Fibroblast of mammary gland (primary cell): ENCODE data around the gene NEDD4L.

ENCODE experiments used
- DNase-seq: peaks from one replicate; pipeline ENCODE4 v3.0.0-alpha.2; 2010; ENCODE audit warnings: low read depth
- H3K4me3 ChIP-seq: 2 replicates; pipeline ENCODE4 v1.5.1; 2011; ENCODE audit warnings: low read depth, mild to moderate bottlenecking, low read length, moderate library complexity; ENCODE audit not compliant: control insufficient read depth
- TF ChIP-seq, protein P1 (sequence below): conservative IDR thresholded peaks from 2 replicates; pipeline ENCODE4 v1.5.1; 2011; ENCODE audit warnings: low read depth, low read length, inconsistent platforms; ENCODE audit not compliant: control insufficient read depth, insufficient read depth

Gene NEDD4L

DNA sequence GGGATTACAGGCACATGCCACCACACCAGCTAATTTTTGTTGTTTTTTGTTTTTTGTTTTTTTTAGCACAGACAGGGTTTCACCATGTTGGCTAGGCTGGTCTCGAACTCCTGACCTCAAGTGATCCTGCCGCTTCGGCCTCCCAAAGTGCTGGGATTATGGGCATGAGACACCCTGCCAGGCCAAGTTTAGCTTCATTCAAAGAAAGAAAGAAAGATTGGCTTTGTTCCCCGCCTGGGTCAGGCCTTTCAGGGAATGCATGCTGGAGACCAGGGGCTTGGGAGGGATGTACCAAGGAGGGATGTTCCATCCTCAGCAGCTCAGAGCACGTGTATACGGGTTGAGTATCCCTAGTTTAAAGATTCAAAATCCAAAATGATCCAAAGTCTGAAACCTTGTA, 301.8 kb downstream of the NEDD4L start:
- DNase-seq, result no peak
- TF ChIP-seq, protein P1, sequence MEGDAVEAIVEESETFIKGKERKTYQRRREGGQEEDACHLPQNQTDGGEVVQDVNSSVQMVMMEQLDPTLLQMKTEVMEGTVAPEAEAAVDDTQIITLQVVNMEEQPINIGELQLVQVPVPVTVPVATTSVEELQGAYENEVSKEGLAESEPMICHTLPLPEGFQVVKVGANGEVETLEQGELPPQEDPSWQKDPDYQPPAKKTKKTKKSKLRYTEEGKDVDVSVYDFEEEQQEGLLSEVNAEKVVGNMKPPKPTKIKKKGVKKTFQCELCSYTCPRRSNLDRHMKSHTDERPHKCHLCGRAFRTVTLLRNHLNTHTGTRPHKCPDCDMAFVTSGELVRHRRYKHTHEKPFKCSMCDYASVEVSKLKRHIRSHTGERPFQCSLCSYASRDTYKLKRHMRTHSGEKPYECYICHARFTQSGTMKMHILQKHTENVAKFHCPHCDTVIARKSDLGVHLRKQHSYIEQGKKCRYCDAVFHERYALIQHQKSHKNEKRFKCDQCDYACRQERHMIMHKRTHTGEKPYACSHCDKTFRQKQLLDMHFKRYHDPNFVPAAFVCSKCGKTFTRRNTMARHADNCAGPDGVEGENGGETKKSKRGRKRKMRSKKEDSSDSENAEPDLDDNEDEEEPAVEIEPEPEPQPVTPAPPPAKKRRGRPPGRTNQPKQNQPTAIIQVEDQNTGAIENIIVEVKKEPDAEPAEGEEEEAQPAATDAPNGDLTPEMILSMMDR, result no peak
- H3K4me3 ChIP-seq, result no peak overlapping the region

DNA sequence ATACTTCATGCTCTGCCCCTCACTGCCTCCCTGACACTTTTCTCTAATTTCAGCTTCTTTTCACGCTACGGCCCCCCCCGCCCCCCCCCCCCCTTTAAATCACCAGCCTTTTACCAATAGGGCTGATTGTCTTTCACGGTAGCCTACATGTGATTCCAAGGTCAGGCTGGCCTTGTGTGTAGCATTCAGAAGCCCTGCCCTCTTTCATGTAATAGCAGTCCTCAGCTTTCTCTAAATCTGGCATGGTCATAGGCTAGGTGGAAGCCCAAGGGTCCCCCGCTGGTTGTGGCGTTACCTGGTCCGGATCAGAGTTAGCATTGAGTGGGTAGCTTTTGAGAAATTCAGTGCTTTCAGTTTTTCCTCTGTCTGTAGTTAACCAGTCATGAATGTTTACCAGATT, 303.1 kb downstream of the NEDD4L start:
- H3K4me3 ChIP-seq, result no peak overlapping the region
- no peak for DNase-seq
- TF ChIP-seq, protein P1, result no peak

DNA sequence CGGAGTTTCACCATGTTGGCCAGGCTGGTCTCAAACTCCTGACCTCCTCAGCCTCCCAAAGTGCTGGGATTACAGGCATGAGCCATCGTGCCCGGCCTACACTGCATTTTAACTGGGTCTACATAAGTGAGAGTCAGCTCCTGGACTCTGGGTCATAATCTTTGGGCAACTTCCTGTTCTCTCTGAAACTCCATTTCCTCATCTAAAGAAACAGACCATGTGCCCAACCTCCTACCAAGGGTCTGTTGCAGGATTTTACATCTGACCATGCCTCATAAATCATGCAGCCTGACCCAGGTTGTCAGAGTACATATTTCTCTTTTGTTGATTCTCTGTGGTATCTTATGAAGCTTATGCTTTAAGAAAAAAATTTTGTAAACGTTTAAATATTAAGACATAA, 304.5 kb downstream of the NEDD4L start:
- DNase-seq, result no peak
- TF ChIP-seq, protein P1, result no peak
- H3K4me3 ChIP-seq, result no peak overlapping the region

DNA sequence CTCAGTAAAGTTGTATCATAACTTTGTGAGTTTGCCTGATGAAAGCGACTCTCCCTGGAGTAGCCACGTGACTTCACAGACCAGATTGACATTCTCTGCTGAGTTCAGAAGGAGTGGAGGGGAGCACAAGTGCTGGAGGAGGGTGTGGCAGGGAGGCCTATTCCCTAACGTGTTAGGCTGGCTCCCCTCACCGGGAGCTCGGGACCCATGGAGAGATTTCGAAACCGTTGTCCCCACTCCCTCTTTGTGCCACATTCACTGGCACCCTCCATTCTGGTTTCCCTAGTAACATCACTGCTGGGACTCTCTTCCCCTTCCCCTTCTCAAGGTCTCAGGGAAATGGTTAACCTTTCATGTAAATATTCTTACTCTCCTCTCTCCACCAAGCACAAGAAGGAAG, 304.9 kb downstream of the NEDD4L start:
- no peak overlapping the region for H3K4me3 ChIP-seq
- DNase-seq, result no peak
- TF ChIP-seq, protein P1, result no peak

DNA sequence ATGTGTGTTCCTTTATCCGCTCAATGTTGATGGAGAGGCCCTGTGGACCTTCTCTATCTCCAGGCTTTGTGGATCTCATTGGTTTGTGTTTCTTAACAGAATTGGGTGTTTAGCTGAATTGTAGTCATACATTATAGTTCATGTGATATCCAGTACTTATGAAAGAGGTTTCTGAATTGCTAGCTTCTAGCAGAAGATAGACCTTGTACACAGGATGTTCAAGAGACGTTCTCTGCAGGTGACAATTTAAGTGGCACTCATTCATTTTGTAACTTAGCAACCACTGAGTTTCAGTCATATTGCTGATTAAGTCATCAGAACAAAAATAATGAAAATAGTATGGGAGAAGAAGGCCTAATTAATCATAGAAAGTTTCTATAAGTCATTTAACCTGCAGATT, 305.6 kb downstream of the NEDD4L start:
- DNase-seq, result no peak
- no peak overlapping the region for H3K4me3 ChIP-seq
- TF ChIP-seq, protein P1, result no peak

DNA sequence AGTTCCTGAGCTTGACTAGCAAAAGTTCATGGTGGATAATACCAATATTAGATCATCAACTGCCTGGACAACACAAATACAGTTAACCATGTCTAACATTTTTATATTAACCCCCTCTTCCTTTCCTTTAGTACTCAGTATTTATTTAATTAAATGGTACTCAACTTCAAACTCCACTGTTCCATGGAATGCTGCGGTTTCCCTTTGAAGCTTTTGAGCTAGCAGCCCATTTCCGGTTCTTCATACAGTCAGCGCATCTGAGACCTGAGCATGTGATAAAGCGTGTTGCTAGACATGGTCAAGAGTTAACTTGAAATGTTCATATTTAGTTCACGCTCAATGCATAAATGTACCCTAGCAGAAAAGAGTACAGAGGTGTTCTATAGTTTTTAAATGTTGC, 306.5 kb downstream of the NEDD4L start:
- no peak for DNase-seq
- TF ChIP-seq, protein P1, result no peak
- no peak overlapping the region for H3K4me3 ChIP-seq

DNA sequence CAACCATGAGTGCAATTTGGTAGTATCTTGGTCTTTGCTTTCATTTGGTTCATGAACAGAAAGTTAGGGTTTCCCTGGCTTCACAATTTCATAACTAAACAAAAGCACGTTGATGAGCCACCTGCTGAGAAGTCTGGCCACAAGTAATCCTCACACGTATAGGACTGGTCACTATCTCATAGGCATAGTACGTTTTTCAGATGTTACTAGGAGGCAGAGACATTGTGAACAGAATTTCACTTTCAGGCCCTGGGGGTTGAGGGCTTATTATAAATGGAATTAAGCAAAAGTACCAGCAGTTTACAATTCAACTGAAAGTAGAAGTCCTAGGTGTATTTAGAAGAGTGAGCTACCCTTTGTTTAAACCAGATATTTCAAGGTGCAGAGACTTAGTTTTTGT, 307.8 kb downstream of the NEDD4L start:
- TF ChIP-seq, protein P1, result no peak
- H3K4me3 ChIP-seq, result no peak overlapping the region
- DNase-seq, result no peak
